SKM-1 (cell line): ENCODE results near the gene CDC42EP4.

Source experiments
- DNase-seq: peaks from one replicate; lab custom pipeline; 2025; ENCODE audit not compliant: unreplicated experiment; lab: John Stamatoyannopoulos, UW

CDC42EP4 gene

GRCh38 chr17:73261952-73262675 lies 49.7 kb downstream of the CDC42EP4 start:
- DNase-seq: peak; percentile 80

- peak; percentile 62 for DNase-seq
Observed at GRCh38 chr17:73261617-73261951, 50.2 kb downstream of the CDC42EP4 start, which contains the start of gene CPSF4L. Gene CPSF4L (minus strand): TSS chr17:73261880. CDS start chr17:73261818, 62 bp downstream.

- DNase-seq: no peak
Observed at GRCh38 chr17:73257516-73257915, 54.3 kb downstream of the CDC42EP4 start.

- no peak for DNase-seq
Observed at GRCh38 chr17:73256220-73256619, 55.6 kb downstream of the CDC42EP4 start.

GRCh38 chr17:73255671-73256181 lies 56.1 kb downstream of the CDC42EP4 start:
- no peak for DNase-seq

- DNase-seq: no peak
Observed at GRCh38 chr17:73251871-73252270, 59.9 kb downstream of the CDC42EP4 start.

- no peak for DNase-seq
Observed at GRCh38 chr17:73250851-73251640, 60.8 kb downstream of the CDC42EP4 start.

- no peak for DNase-seq
Observed at GRCh38 chr17:73249700-73250099, 62.1 kb downstream of the CDC42EP4 start.

- no peak for DNase-seq
Observed at GRCh38 chr17:73248532-73248931, 63.3 kb downstream of the CDC42EP4 start.

- no peak for DNase-seq
Observed at GRCh38 chr17:73247726-73248125, 64.1 kb downstream of the CDC42EP4 start.

- no peak for DNase-seq
Observed at GRCh38 chr17:73240561-73240960, 71.2 kb downstream of the CDC42EP4 start.

- DNase-seq: no peak
Observed at GRCh38 chr17:73237714-73238113, 74.1 kb downstream of the CDC42EP4 start.

GRCh38 chr17:73234736-73235135 lies 77.1 kb downstream of the CDC42EP4 start:
- no peak for DNase-seq
